GM18498 (cell line): Measurements from ENCODE around the gene SLC6A19.
"Not testable (repeated sequence)": the region's sequence is repeated elsewhere in the genome, so short reads cannot be mapped to it uniquely, and the experiment has no call there.

Experiments
- ATAC-seq: cut with Tn5 transposase; IDR thresholded peaks from one replicate; pipeline ENCODE4 v1.9.1; 2021; ENCODE audit warnings: mild to moderate bottlenecking, moderate library complexity; ENCODE audit not compliant: unreplicated experiment

Gene SLC6A19

DNA sequence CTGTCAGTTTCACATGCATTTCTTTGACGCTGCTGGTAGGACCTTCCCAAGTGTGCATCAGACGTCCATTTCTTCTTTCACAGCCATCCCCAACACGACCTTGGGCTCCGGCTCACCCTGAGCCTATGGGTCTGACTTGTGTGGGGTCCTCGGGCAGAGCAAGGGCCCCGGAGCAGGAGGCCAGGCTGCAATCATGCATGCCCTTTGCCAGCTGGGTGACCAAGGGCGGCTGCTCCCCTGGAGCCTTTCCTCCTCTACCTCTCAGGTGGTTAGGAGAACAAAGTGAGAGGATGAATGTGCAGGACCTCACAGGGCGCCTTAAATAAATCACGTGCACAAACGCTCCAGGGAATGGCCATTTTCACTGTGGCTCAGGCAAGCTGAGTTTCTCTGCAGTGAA lies 60.2 kb downstream of the SLC6A19 start:
- no peak for ATAC-seq

DNA sequence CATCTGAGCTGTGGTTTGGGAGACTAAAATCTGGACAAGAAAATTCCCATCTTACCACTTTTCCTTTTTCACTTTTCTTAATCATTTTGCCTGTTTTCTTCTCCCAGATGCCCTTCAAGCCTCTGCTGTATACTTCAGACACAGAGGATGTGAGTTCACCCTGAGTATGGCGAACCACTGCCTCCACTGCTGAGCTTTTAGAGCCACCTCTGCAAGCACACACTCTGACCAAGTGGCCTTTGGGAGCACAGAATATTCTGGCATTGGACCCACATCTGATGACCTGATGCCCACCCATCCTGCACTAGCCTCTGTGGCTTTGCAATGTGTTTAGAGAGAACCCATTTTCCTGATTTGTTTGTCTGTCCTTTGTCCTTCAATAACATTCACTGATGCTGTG lies 61.0 kb downstream of the SLC6A19 start:
- no peak for ATAC-seq

DNA sequence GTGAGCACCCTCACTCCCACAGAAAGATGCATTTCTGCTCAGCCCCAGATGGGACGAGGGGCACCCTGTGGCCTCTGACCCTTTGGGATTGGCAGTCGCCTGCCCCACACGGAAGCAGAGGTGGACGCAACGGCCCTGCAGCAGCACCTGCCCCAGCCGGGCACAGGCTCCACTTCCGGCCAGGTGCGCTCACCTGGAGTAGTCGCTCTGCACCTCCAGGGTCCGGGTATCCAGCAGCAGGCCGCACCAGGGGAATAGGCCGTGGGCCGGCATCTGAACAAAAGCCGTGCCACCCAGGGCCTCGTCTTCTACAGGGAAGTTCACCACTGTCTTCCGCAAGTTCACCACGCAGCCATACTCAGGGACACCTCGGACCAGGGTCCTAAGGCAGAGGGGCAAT lies 62.8 kb downstream of the SLC6A19 start:
- ATAC-seq = no peak

DNA sequence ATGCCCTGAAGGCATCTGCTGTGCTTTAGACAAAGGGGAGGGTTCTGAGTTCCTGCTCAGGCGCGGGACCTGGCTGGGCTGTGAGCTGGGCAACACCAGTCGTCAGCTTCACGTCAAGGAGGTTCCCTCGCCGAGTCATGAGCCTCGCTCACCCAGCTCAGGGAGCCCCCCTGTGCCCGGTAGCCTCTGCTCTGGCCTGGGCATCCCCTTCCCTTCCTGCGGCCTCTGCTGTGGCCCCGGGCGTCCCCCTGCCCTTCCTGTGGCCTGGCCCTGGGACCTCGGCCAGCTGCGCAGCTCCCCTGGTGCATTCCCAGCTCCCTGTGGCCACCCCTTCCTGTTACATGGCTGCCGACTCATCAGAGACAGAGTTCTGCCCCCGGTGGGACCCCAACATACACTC lies 63.6 kb downstream of the SLC6A19 start:
- ATAC-seq = no peak

DNA sequence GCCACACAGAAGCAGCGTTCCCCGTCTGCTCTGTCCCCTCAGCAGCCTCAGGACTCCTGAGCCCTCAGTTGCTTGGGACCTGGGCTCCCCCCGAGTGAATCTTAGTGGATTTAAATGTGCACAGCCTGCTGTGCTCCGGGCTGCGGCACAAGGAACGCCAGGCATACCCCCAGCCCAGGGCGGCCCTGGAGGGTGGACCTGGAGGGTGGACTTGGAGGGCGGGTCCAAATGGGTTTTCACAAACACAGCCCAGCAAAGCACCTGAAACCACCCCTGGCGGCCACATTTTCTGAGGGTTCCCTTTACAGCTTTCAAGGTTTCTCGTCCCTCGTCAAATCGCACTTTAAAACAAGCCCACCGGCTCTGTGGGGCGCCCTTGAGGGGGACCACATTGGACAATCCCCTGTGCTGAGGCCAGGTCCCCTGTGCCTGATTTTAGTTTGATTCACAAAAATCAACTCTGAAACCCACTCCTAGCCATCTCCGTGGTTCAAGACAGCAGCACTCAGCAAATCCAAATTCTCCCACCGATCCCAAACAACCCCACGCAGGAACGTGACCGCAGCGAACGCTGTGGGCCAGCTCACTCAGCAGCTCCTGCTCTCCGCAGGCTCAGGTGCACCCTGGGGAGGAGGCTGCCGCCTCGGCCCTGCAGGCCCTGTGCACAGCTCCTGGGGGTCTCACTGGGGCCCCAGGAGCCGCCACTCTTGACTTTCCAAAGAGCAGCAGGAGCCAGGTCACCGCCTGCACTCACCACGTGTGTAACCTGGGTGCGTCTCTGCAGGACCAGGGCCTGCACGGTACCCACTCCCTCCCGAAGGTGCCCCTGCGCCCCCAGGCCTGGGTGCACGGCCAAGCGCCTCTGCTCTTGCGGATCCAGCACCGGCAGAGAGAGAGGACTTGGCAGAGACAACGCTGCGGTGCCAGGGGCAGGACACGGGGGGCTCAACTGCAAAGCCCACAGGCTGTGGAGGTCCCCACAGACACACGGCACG lies 64.4 kb downstream of the SLC6A19 start:
- ATAC-seq = no peak

DNA sequence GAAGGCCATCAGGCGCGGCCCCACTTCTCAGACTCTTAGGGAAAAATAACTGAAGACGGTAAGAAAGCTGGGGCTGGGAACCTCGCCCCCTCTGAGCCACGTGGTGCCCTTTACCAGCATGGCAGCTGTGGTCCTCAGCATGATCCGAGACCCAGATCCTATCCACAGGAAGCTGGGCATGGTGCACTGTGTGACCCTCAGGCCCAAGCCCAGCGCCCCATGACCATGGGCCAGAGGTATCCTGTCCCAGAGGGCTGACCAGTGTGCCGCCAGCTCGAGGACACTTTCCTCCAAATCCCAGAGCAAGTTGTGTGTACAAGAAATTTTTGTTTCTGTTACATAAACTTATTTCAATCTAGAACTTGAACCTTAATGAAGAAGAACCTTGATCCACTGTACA lies 65.4 kb downstream of the SLC6A19 start:
- no peak for ATAC-seq

DNA sequence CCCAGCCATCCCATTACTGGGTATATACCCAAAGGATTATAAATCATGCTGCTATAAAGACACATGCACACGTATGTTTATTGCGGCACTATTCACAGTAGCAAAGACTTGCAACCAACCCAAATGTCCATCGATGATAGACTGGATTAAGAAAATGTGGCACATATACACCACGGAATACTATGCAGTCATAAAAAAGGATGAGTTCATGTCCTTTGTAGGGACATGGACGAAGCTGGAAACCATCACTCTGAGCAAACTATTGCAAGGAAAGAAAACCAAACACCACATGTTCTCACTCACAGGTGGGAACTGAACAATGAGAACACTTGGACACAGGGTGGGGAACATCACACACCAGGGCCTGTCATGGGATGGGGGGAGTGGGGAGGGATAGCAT lies 66.1 kb downstream of the SLC6A19 start:
- not testable (repeated sequence) for ATAC-seq

DNA sequence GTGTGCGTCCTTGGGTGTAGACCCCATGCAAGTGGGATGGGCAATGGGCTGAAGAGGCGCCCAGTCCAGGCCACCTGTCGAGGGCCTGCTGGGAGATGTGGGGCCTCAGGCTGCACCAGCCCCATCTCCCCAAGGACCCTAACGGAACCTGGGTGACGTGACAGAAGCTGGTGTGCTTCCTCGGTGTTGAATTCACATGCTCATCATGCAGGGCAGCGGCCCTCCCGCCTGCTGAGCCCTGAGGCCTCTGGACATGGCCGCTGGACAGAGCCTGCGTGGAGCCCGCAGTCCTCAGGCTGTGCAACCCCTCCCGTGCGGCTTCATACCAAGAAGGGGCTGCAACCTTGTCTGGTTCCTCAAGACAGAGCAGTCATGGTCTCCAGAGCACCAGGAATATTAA lies 66.7 kb downstream of the SLC6A19 start:
- ATAC-seq = no peak

DNA sequence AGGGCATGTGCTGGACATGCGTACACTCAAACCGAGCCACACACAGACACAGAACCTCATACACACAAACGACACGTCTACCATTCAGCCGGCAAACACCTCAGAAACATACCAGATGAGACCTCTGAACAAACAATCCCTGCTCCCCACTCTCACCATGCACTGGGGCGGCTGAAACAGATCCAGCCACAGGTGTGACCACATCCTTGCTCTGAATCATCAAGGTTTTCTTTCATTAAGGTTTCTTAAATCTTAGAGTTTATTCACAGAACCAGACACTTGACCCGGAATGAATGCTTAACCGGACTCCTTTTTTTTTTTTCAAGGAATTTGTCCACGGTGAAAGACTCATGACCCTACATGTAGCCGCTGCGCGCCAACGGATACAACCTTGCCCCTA lies 67.3 kb downstream of the SLC6A19 start:
- no peak for ATAC-seq

DNA sequence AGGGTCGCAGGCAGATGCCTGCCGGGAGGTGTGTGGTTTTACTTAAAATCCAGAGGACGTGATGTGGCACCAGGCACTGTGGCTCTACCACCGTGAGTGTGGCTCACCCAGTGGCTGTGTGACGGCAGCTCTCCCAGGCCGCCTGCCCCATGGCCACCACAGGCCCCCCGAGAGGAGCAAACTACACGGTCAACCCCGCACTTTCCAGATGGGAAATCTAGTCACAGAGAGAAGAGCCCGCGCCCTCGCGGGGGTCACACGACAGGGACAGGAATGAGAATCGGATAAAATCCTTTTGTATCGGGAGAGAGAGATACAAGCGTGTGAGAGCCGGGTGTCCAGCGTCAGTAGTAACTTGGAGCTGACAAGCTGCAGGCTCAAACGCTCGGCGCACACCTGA lies 69.0 kb downstream of the SLC6A19 start:
- ATAC-seq = no peak

DNA sequence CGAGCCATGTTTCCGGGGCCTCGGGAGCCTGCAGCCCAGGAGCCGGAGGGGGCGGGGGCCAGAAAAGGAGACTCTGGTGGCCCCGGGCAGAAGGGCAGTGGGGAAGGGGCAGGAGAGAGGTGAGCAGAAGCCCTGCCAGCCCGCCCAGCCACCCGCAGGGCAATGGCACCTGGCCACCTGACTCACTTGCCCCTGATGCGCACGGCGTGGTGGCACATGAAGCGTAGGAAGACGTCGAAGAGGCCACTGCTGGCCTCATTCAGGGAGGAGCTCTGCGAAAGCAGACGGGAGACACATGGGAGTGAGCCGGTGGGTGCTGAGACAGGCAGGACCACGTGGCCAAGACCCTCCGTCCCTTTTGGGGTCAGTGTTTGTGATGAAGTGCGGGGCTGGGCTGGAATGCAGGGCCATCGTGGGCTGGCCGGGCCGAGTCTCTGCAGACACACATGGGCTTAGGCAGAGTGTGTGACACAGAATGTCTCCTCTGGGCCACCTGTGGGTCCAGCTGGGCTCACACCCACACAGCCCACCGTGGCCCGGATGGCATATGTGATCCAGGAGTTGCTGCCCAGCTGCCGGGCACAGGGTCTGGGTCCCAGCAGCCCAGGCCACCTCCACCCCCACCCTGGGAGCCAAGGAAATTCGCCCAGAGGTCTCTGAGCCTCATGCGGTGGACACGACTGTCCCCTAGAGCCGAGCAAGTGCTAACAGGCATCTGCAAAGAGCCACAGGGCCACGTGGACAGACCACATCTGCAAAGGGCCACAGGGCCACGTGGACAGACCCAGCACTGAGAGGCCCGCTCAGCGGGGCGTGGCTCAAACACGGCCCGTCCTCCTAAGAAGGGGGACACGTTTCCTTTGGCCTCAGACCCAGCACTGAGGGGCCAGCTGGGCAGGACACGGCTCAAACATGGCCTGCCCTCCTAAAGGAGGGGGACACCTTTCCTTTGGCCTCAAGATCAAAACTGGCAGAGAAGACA lies 69.8 kb downstream of the SLC6A19 start:
- ATAC-seq = no peak

DNA sequence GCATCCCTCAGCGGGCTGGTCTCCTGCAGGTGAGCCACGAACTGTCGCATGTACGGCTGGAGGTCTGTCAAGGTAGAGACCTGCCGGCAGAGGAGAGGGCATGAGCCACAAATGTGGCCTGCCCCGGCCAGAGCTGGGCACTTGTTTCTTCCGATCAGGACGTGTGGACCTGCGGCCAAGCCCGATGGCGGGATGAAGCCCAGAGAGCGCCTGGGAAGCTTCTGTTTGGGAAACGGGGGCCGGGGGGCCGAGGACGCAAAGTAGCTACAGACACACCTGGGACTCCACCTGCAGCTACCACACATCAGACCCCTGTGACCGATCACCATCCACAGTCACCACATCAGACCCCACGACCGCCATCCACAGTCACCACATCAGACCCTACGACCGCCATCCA lies 70.8 kb downstream of the SLC6A19 start:
- no peak for ATAC-seq

DNA sequence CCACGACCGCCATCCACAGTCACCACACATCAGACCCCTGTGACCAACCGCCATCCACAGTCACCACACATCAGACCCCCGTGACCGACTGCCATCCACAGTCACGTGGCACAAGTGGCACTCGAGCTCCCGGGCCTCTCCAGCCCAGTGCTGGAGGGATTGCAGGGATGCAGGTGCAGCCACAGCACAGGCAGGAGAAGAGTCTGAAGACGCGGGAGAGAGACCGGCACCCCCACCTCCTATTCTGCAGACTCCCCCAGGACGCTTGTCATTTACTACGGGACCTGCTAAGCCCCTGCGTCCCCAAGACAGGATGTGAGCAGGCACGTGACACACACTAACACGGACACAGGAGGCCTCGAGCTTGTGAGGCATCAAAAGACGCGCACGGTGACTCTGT lies 72.3 kb downstream of the SLC6A19 start:
- ATAC-seq = no peak

DNA sequence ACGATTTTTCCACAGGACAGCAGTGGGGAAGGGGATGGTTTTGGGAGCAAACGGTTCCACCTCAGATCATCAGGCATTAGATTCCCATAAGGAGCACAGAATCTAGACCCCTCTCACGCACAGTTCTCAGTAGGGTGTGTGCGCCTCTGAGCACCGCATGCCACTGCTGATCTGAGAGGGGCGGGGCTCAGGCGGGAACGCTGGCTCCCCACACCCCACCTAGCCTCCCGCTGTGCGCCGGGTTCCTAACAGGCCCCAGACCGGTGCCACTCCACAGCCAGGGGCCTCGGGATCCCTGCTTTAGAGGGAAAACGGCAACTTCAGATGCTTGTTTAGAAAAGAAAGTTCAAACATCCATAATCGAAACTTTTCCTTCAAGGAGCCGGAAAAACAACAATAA lies 73.1 kb downstream of the SLC6A19 start:
- no peak for ATAC-seq
